ENCODE results near the gene KRT6B. TPM values are rescaled to one million over a fixed set of nuclear protein-coding genes. Genes with fewer than 3 reads are reported as not detected.

KRT6B gene
- total and polyA plus RNA-seq, 2 of the 8 experiments (the other 6 are each of a cell fraction or from before 2014, with no cell fraction given), result not detected

DNA sequence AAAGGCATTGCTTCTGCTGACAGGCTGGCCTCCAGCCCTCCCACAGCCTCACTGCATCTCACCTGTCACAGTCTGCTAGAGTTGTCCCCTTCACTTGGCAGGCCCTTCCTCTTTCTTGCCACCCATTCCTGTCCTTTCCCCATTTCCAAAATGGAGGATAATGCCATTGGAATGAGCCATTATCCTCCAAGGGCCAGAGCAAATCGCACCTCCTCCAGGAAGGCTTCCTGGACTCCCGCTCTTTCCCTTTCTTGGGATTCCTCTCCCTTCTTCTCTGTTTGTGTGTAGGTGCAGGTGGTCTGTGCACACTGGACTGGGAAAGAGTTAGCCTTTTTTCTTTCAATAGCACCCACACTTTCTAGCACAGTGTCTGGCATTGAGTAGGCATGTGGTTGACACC, 49.6 kb downstream of the KRT6B start:
- Histone ChIP-seq H3K4ac (replicated peaks; ENCODE audit: insufficient read length, low read depth, low read length) (no peak overlapping the region), H3K23me2 (ENCODE audit: low read depth, low read length) (peaks cover 3% of the 10 kb centered on the region; the same call in 1 of the 2 replicates), H3K79me2 (ENCODE audit: control insufficient read depth in 1 of 2, insufficient read depth in 2 of 2, low read length in 2 of 2) (no peaks in the 10 kb centered on the region), H3K4me3 (ENCODE audit: extremely low read depth in 1 of 4, insufficient read depth in 2 of 4, low read depth in 3 of 4, low read length in 4 of 4) (no peak overlapping the region), H3K56ac (replicated peaks; ENCODE audit: insufficient read length, low read depth, low read length) (no peak overlapping the region), H3K9ac (replicated peaks in 1 of 4; ENCODE audit: extremely low read depth in 1 of 4, low read depth in 3 of 4, low read length in 3 of 4) (no peak overlapping the region), H4K5ac (ENCODE audit: insufficient read length, low read depth, low read length) (no peak overlapping the region), H2AK5ac (ENCODE audit: low read depth, low read length) (no peak overlapping the region), H3K27me3 (replicated peaks in 1 of 4; ENCODE audit: control insufficient read depth in 3 of 4, extremely low read depth in 1 of 4, insufficient read depth in 3 of 4, low read length in 3 of 4) (no peaks in the 10 kb centered on the region; a peak in 1 of 7 replicates), H3K27ac (ENCODE audit: low read depth, low read length) (no peak overlapping the region), H2BK120ac (replicated peaks; ENCODE audit: low read depth, low read length) (no peak overlapping the region), H2AFZ (ENCODE audit: low read length) (no peak overlapping the region), H4K91ac (replicated peaks; ENCODE audit: insufficient read length, low read length) (no peak overlapping the region), H3K4me1 (replicated peaks in 1 of 4; ENCODE audit: control insufficient read depth in 3 of 4, insufficient read depth in 4 of 4, low read length in 3 of 4) (peaks cover 0 to 5% (median under 1%) of the 10 kb centered on the region in 4 experiments; a peak in 1 of 7 replicates), H4K20me1 (replicated peaks in 1 of 2; ENCODE audit: control insufficient read depth in 1 of 2, insufficient read depth in 2 of 2, low read length in 2 of 2) (no peaks in the 10 kb centered on the region), H2BK12ac (ENCODE audit: low read depth, low read length) (no peak overlapping the region), H3K18ac (ENCODE audit: extremely low read depth, low read length) (no peak overlapping the region), H3K9me3 (ENCODE audit: insufficient read depth in 2 of 2, low read depth in 1 of 2, low read length in 1 of 2) (no peaks in the 10 kb centered on the region), H3K23ac (ENCODE audit: insufficient read length) (no peak overlapping the region), H3K14ac (ENCODE audit: insufficient read length) (no peak overlapping the region), H3K79me1 (ENCODE audit: low read depth, low read length) (no peaks in the 10 kb centered on the region), H2BK20ac (ENCODE audit: low read length) (no peak overlapping the region), H2BK5ac (ENCODE audit: low read depth, low read length) (no peak overlapping the region), H3K4me2 (ENCODE audit: insufficient read depth in 1 of 2, low read depth in 2 of 2, low read length in 2 of 2) (no peak overlapping the region), H4K8ac (ENCODE audit: extremely low read depth, insufficient read depth, low read length) (no peak overlapping the region), H3K36me3 (ENCODE audit: control insufficient read depth in 2 of 4, insufficient read depth in 4 of 4, low read length in 3 of 4) (no peaks in the 10 kb centered on the region), H2BK15ac (ENCODE audit: low read length) (no peak overlapping the region)
- no peak for DNase-seq (ENCODE audit: low read depth in 1 of 2, low spot score in 2 of 2)
- no peak for TF ChIP-seq SIN3A (conservative IDR thresholded peaks at IDR 0.05 in 1 of 2, IDR thresholded peaks at IDR 0.05 in 1 of 2; ENCODE audit: low read depth in 1 of 2, low read length in 2 of 2)
- TF ChIP-seq BCL11A (IDR thresholded peaks at IDR 0.05; ENCODE audit: low read depth in 2 of 2, low read length in 2 of 2), result no peak
- no peak for TF ChIP-seq JUND (IDR thresholded peaks at IDR 0.05; ENCODE audit: low read length)
- TF ChIP-seq, protein P1, sequence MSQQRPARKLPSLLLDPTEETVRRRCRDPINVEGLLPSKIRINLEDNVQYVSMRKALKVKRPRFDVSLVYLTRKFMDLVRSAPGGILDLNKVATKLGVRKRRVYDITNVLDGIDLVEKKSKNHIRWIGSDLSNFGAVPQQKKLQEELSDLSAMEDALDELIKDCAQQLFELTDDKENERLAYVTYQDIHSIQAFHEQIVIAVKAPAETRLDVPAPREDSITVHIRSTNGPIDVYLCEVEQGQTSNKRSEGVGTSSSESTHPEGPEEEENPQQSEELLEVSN (IDR thresholded peaks at IDR 0.05), result peak; percentile 33; the same call in 1 of the 2 replicates
- TF ChIP-seq ZNF274 (IDR thresholded peaks at IDR 0.05; ENCODE audit: borderline replicate concordance, extremely low read depth, low read length), result no peak
- no peak for TF ChIP-seq RXRA (IDR thresholded peaks at IDR 0.05; ENCODE audit: insufficient read depth, low read depth, low read length)
- FAIRE-seq, result no peak
- CTCF ChIA-PET (ENCODE audit: partially characterized antibody), result interaction anchor here (0.7 to 2.6 kb wide), 16 partner anchors 11 to 651 kb away, joined by 3 to 12 read pairs (median 4); no protein-coding TSS in a partner anchor
- WGBS, 2 experiments (ENCODE audit: extremely low coverage in 1 of 2, insufficient coverage in 1 of 2, insufficient read length in 1 of 2, insufficient replicate concordance in 2 of 2, low coverage in 1 of 2, low lambda C conversion rate in 2 of 2, missing lambda C conversion rate in 1 of 2), result 100% methylated on average over 2 of the region's 2 CpGs; no CpG with 5 or more reads in 1 of the 2 experiments
- POLR2A ChIA-PET (ENCODE audit: partially characterized antibody), result no interaction called here
